WTC11 (cell line): ENCODE data around the gene ANXA9. TPM values are rescaled to one million over a fixed set of nuclear protein-coding genes. Genes with fewer than 3 reads are reported as not detected.

Experiments used
- ATAC-seq: fragments of 200-7000 bp; cut with Tn5 transposase; 2 replicates; pipeline ENCODE4 v1.10.0; 2021; ENCODE audit warnings: mild to moderate bottlenecking, moderate library complexity
- CTCF ChIA-PET: fragments of 300-600 bp; sonication (Branson Sonifier 250); formaldehyde crosslinking; loops from one replicate; lab custom pipeline; 2021; ENCODE audit warnings: antibody characterized with exemption; lab: Charles Lee
- POLR2A ChIA-PET: fragments of 350-600 bp; sonication (Branson Sonifier 250); formaldehyde crosslinking; loops from one replicate; lab custom pipeline; 2021; ENCODE audit warnings: antibody characterized with exemption; lab: Charles Lee
- DNase-seq: peaks from one replicate; pipeline ENCODE4 v3.0.0; 2021; ENCODE audit warnings: low spot score
- H3K27ac Mint-ChIP-seq: 2 replicates; pipeline ENCODE4 v1.8.0; 2021; ENCODE audit warnings: mixed read lengths
- H3K27me3 Mint-ChIP-seq: 2 replicates; pipeline ENCODE4 v1.8.0; 2021; ENCODE audit warnings: low read depth, mild to moderate bottlenecking, moderate library complexity, mixed read lengths
- H3K36me3 Mint-ChIP-seq: 2 replicates; pipeline ENCODE4 v1.8.0; 2021; ENCODE audit warnings: mixed read lengths
- H3K4me1 Mint-ChIP-seq: 2 replicates; pipeline ENCODE4 v1.8.0; 2022; ENCODE audit warnings: mixed read lengths
- H3K4me3 Mint-ChIP-seq: 2 replicates; pipeline ENCODE4 v1.8.0; 2021; ENCODE audit warnings: mild to moderate bottlenecking, moderate library complexity, mixed read lengths
- H3K9me3 Mint-ChIP-seq: 2 replicates; pipeline ENCODE4 v1.8.0; 2021; ENCODE audit warnings: mixed read lengths
- AFF4 ChIP-seq: sonication (generic); formaldehyde crosslinking; IDR thresholded peaks from 2 replicates; pipeline ENCODE4 v1.8.1; 2023; ENCODE audit warnings: mild to moderate bottlenecking, missing genetic modification reagents, borderline replicate concordance
- ELF4 ChIP-seq: sonication (generic); formaldehyde crosslinking; IDR thresholded peaks from 2 replicates; pipeline ENCODE4 v1.8.1; 2022; ENCODE audit warnings: low read depth, mild to moderate bottlenecking, moderate library complexity, missing genetic modification reagents
- ERG ChIP-seq: fragments of 250-450 bp; sonication (Bioruptor Pico); IDR thresholded peaks from 2 replicates; pipeline ENCODE4 v1.8.0; 2021; ENCODE audit warnings: mild to moderate bottlenecking
- FOXK1 ChIP-seq: sonication (generic); formaldehyde crosslinking; IDR thresholded peaks from 2 replicates; pipeline ENCODE4 v1.8.0; 2022; ENCODE audit warnings: mild to moderate bottlenecking, moderate library complexity, missing genetic modification reagents
- HMGA2 ChIP-seq: fragments of 250-450 bp; sonication (Bioruptor Pico); IDR thresholded peaks from 2 replicates; pipeline ENCODE4 v1.4.0; 2021; ENCODE audit warnings: mild to moderate bottlenecking, moderate library complexity
- HMGXB4 ChIP-seq: sonication (generic); formaldehyde crosslinking; IDR thresholded peaks from 2 replicates; pipeline ENCODE4 v1.8.1; 2023; ENCODE audit warnings: mild to moderate bottlenecking, moderate library complexity, missing genetic modification reagents
- JAZF1 ChIP-seq: fragments of 250-450 bp; sonication (Bioruptor Pico); IDR thresholded peaks from 2 replicates; pipeline ENCODE4 v1.9.0; 2021; ENCODE audit warnings: moderate library complexity, mild to moderate bottlenecking, inconsistent platforms
- NFATC4 ChIP-seq: fragments of 250-450 bp; sonication (Bioruptor Pico); IDR thresholded peaks from 2 replicates; pipeline ENCODE4 v1.9.0; 2021; ENCODE audit warnings: mild to moderate bottlenecking
- OVOL2 ChIP-seq: fragments of 250-450 bp; sonication (Bioruptor Pico); IDR thresholded peaks from 2 replicates; pipeline ENCODE4 v1.9.0; 2021; ENCODE audit warnings: mild to moderate bottlenecking, borderline replicate concordance
- PREB ChIP-seq: sonication (generic); formaldehyde crosslinking; IDR thresholded peaks from 2 replicates; pipeline ENCODE4 v1.8.1; 2022; ENCODE audit warnings: mild to moderate bottlenecking, missing genetic modification reagents, moderate library complexity, borderline replicate concordance
- PRRX2 ChIP-seq: fragments of 250-450 bp; sonication (Bioruptor Pico); IDR thresholded peaks from 2 replicates; pipeline ENCODE4 v1.8.0; 2021; ENCODE audit warnings: mild to moderate bottlenecking
- RELA ChIP-seq: sonication (generic); formaldehyde crosslinking; IDR thresholded peaks from 2 replicates; pipeline ENCODE4 v1.8.1; 2022; ENCODE audit warnings: missing genetic modification reagents, mild to moderate bottlenecking, borderline replicate concordance
- TEAD4 ChIP-seq: sonication (generic); formaldehyde crosslinking; IDR thresholded peaks from 2 replicates; pipeline ENCODE4 v1.8.0; 2022; ENCODE audit warnings: mild to moderate bottlenecking, missing genetic modification reagents
- TP53 ChIP-seq: sonication (generic); formaldehyde crosslinking; IDR thresholded peaks from 2 replicates; pipeline ENCODE4 v1.8.1; 2023; ENCODE audit warnings: mild to moderate bottlenecking, missing genetic modification reagents
- ZBTB43 ChIP-seq: sonication (generic); formaldehyde crosslinking; IDR thresholded peaks from 2 replicates; pipeline ENCODE4 v1.8.1; 2023; ENCODE audit warnings: mild to moderate bottlenecking, missing genetic modification reagents
- ZNF281 ChIP-seq: sonication (generic); formaldehyde crosslinking; IDR thresholded peaks from 2 replicates; pipeline ENCODE4 v1.8.0; 2023; ENCODE audit warnings: mild to moderate bottlenecking, missing genetic modification reagents
- ZNF317 ChIP-seq: sonication (generic); formaldehyde crosslinking; IDR thresholded peaks from 2 replicates; pipeline ENCODE4 v1.8.1; 2023; ENCODE audit warnings: low read depth, mild to moderate bottlenecking, moderate library complexity, missing genetic modification reagents, borderline replicate concordance
- ZNF423 ChIP-seq: fragments of 250-450 bp; sonication (Bioruptor Pico); IDR thresholded peaks from 2 replicates; pipeline ENCODE4 v2.1.2; 2022; ENCODE audit warnings: mild to moderate bottlenecking, moderate library complexity
- total RNA-seq: library from RNA; stranded (reverse); gene quantifications from 3 replicates; pipeline ENCODE4 v1.2.3, GENCODE V29; 2021

Gene ANXA9
- total RNA-seq, 1 experiment from 2014 or later: 1.6 TPM

GRCh38 chr1:150966011-150966410 lies 16.1 kb upstream of the ANXA9 start (continued):
- TF ChIP-seq HMGXB4 (CRISPR knock-in tag): no peak
- TF ChIP-seq JAZF1 (CRISPR knock-in tag): no peak
- TF ChIP-seq PREB (CRISPR knock-in tag): no peak
- no peak for TF ChIP-seq RELA

- DNase-seq (no peak), ATAC-seq (no peak)
- peak overlapping the region; percentile 44; the same call in 1 of the 2 replicates for H3K27ac Mint-ChIP-seq
- peaks cover 32% of the 10 kb centered on the region for H3K4me1 Mint-ChIP-seq
- POLR2A ChIA-PET: no interaction called here
- H3K9me3 Mint-ChIP-seq: no peaks in the 10 kb centered on the region
- CTCF ChIA-PET: no interaction called here
- TF ChIP-seq ZNF423 (CRISPR knock-in tag) (no peak), ZBTB43 (no peak), OVOL2 (CRISPR knock-in tag) (no peak), ELF4 (CRISPR knock-in tag) (no peak), TP53 (no peak), AFF4 (CRISPR knock-in tag) (no peak), ZNF317 (CRISPR knock-in tag) (no peak), PRRX2 (no peak), HMGA2 (CRISPR knock-in tag) (no peak), ZNF281 (CRISPR knock-in tag) (no peak), FOXK1 (CRISPR knock-in tag) (no peak), ERG (no peak), NFATC4 (CRISPR knock-in tag) (no peak), TEAD4 (CRISPR knock-in tag) (no peak)
- H3K4me3 Mint-ChIP-seq: no peak overlapping the region
- H3K36me3 Mint-ChIP-seq: peaks cover 57% of the 10 kb centered on the region
- H3K27me3 Mint-ChIP-seq: no peaks in the 10 kb centered on the region
Measured at GRCh38 chr1:150967936-150968335, 14.2 kb upstream of the ANXA9 start.
